HepG2 (cell line): ENCODE results near the gene ASB7. TPM values are rescaled to one million over a fixed set of nuclear protein-coding genes. Genes with fewer than 3 reads are reported as not detected.

ENCODE experiments used
- ATAC-seq: fragments of 200-7000 bp; cut with Tn5 transposase; 3 replicates; pipeline ENCODE4 v1.9.1; 2020; ENCODE audit warnings: mild to moderate bottlenecking, moderate library complexity
- BruUV-seq: library from RNA; stranded (reverse); fragments of 400-500 nt; replicated peaks from 2 replicates; lab custom pipeline; 2021; lab: Mats Ljungman, UMichigan
- CTCF ChIA-PET: fragments of 300-600 bp; formaldehyde crosslinking; extraction: SDS; loops from one replicate; lab custom pipeline; 2021; ENCODE audit warnings: low total read pairs, inconsistent platforms, low intra/inter-chr PET ratio; lab: Yijun Ruan, JAX
- POLR2A ChIA-PET: fragments of 350-600 bp; sonication (Branson Sonifier 250); formaldehyde crosslinking; loops from one replicate; lab custom pipeline; 2020; ENCODE audit warnings: antibody characterized with exemption, inconsistent platforms; lab: Yijun Ruan, JAX
- DNase-seq: peaks from one replicate; pipeline ENCODE4 v3.0.0-alpha.2; 2015; ENCODE audit warnings: low spot score
- FAIRE-seq: peaks from 3 replicates; lab custom pipeline; 2011; peaks lifted over from hg19 to GRCh38; lab: Jason Lieb, UNC
- H2AFZ ChIP-seq: one replicate; pipeline ENCODE4 v1.6.1; 2011; ENCODE audit warnings: low read length, inconsistent platforms
- H3K27ac ChIP-seq: fragments of 300-600 bp; 3 replicates; pipeline ENCODE4 v1.8.0; 2011; ENCODE audit warnings: mixed run types, mild to moderate bottlenecking, mixed read lengths, low read length, inconsistent platforms; ENCODE audit not compliant: insufficient read depth; ENCODE audit errors: extremely low read length
- H3K27me3 ChIP-seq, 2 experiments: fragments of 200-600 bp in 1 of 2; 2 replicates in 1 of 2; 3 replicates in 1 of 2; pipeline versions ENCODE4 v1.6.0 to v1.8.0; 2011; ENCODE audit warnings: low read length in 2 of 2, mild to moderate bottlenecking in 2 of 2, moderate library complexity in 2 of 2, inconsistent platforms in 1 of 2; ENCODE audit not compliant: insufficient read depth in 2 of 2, control insufficient read depth in 1 of 2
- H3K36me3 ChIP-seq, 2 experiments: fragments of 200-600 bp in 1 of 2; replicated peaks in 1 of 2; 2 replicates in 1 of 2; 3 replicates in 1 of 2; pipeline versions ENCODE4 v1.5.1 to v1.8.0; 2011; ENCODE audit warnings: low read length in 2 of 2, inconsistent platforms in 1 of 2; ENCODE audit not compliant: insufficient read depth in 2 of 2, control insufficient read depth in 1 of 2
- H3K4me1 ChIP-seq: 2 replicates; pipeline ENCODE4 v1.5.1; 2012; ENCODE audit warnings: low read length, inconsistent platforms; ENCODE audit not compliant: insufficient read depth
- H3K4me2 ChIP-seq: 2 replicates; pipeline ENCODE4 v1.6.0; 2011; ENCODE audit warnings: low read depth, low read length, inconsistent platforms
- H3K4me3 ChIP-seq, 3 experiments: fragments of 200-600 bp in 1 of 3; sonication (generic), shearing (Covaris generic) in 1 of 3; replicated peaks in 1 of 3; 2 replicates each; pipeline ENCODE4 v1.5.1; 2011 to 2016; ENCODE audit warnings: low read length in 3 of 3, inconsistent platforms in 2 of 3, low read depth in 2 of 3, mild to moderate bottlenecking in 2 of 3, control low read depth in 1 of 3, mixed read lengths in 1 of 3; ENCODE audit not compliant: insufficient read depth in 1 of 3
- H3K79me2 ChIP-seq: one replicate; pipeline ENCODE4 v1.6.1; 2011; ENCODE audit warnings: low read length, inconsistent platforms; ENCODE audit not compliant: insufficient read depth
- H3K9ac ChIP-seq: 2 replicates; pipeline ENCODE4 v1.6.0; 2011; ENCODE audit warnings: mild to moderate bottlenecking, low read depth, low read length, inconsistent platforms; ENCODE audit not compliant: insufficient read depth
- H3K9me3 ChIP-seq: 2 replicates; pipeline ENCODE4 v1.5.1; 2012; ENCODE audit warnings: mild to moderate bottlenecking, low read length
- H4K20me1 ChIP-seq: 2 replicates; pipeline ENCODE4 v1.6.0; 2011; ENCODE audit warnings: inconsistent platforms, mild to moderate bottlenecking, low read length, moderate library complexity; ENCODE audit not compliant: insufficient read depth
- AGO1 ChIP-seq: fragments of 200-400 bp; formaldehyde crosslinking; IDR thresholded peaks from 2 replicates; pipeline ENCODE4 v1.6.1; 2017; ENCODE audit warnings: mild to moderate bottlenecking, low read depth, low read length, moderate library complexity; ENCODE audit not compliant: poor library complexity, severe bottlenecking
- CEBPZ ChIP-seq: IDR thresholded peaks from 2 replicates; pipeline ENCODE4 v1.6.1; 2012; ENCODE audit warnings: low read length, improper control_type of control experiment
- HINFP ChIP-seq: sonication (generic); formaldehyde crosslinking; IDR thresholded peaks from 2 replicates; pipeline ENCODE4 v1.4.0; 2020; ENCODE audit warnings: low read depth, mild to moderate bottlenecking, missing genetic modification reagents
- HNRNPK ChIP-seq: fragments of 200-400 bp; formaldehyde crosslinking; IDR thresholded peaks from 2 replicates; pipeline ENCODE4 v1.6.1; 2018; ENCODE audit warnings: low read length, low read depth, moderate library complexity, mild to moderate bottlenecking; ENCODE audit not compliant: poor library complexity, severe bottlenecking
- MEIS2 ChIP-seq: sonication (generic); formaldehyde crosslinking; IDR thresholded peaks from 2 replicates; pipeline ENCODE4 v1.9.0; 2021; ENCODE audit warnings: mild to moderate bottlenecking, missing genetic modification reagents
- MLXIP ChIP-seq: sonication (generic); formaldehyde crosslinking; IDR thresholded peaks from 2 replicates; pipeline ENCODE4 v1.9.0; 2021; ENCODE audit warnings: missing genetic modification reagents, borderline replicate concordance
- MXD3 ChIP-seq: IDR thresholded peaks from 2 replicates; pipeline ENCODE4 v1.6.1; 2016; ENCODE audit warnings: mild to moderate bottlenecking, missing biosample characterization, missing genetic modification reagents
- NFKBIZ ChIP-seq: IDR thresholded peaks from 2 replicates; pipeline ENCODE4 v1.6.1; 2018; ENCODE audit warnings: missing genetic modification reagents, missing compliant biosample characterization
- NFYB ChIP-seq: sonication (generic); formaldehyde crosslinking; IDR thresholded peaks from 2 replicates; pipeline ENCODE4 v1.4.0; 2020; ENCODE audit warnings: missing genetic modification reagents
- SMARCE1 ChIP-seq: fragments of 450-650 bp; IDR thresholded peaks from 2 replicates; pipeline ENCODE4 v1.6.1; 2017; ENCODE audit warnings: borderline replicate concordance
- SPEN ChIP-seq: sonication (generic); formaldehyde crosslinking; IDR thresholded peaks from 2 replicates; pipeline ENCODE4 v1.5.1; 2020; ENCODE audit warnings: low read depth, mild to moderate bottlenecking, missing genetic modification reagents
- ZBTB20 ChIP-seq: sonication (generic); formaldehyde crosslinking; IDR thresholded peaks from 2 replicates; pipeline ENCODE4 v1.8.1; 2023; ENCODE audit warnings: missing genetic modification reagents, low read depth, mild to moderate bottlenecking, borderline replicate concordance
- ZBTB3 ChIP-seq: sonication (generic); formaldehyde crosslinking; IDR thresholded peaks from 2 replicates; pipeline ENCODE4 v1.4.0; 2020; ENCODE audit warnings: low read depth, mild to moderate bottlenecking, moderate library complexity, missing genetic modification reagents, borderline replicate concordance
- ZBTB8A ChIP-seq: sonication (generic); formaldehyde crosslinking; IDR thresholded peaks from 2 replicates; pipeline ENCODE4 v1.4.0; 2020; ENCODE audit warnings: mild to moderate bottlenecking, low read depth, missing genetic modification reagents, borderline replicate concordance
- ZNF431 ChIP-seq: sonication (generic); formaldehyde crosslinking; IDR thresholded peaks from 2 replicates; pipeline ENCODE4 v1.9.0; 2022; ENCODE audit warnings: missing genetic modification reagents, low read depth, mild to moderate bottlenecking, borderline replicate concordance
- ZNF570 ChIP-seq: sonication (generic); formaldehyde crosslinking; IDR thresholded peaks from 2 replicates; pipeline ENCODE4 v1.4.0; 2020; ENCODE audit warnings: mild to moderate bottlenecking, missing genetic modification reagents, borderline replicate concordance
- whole genome bisulfite sequencing: methylation state at CpG from one replicate; pipeline ENCODE4 v1.1.6; 2017; ENCODE audit warnings: low lambda C conversion rate; 5-methylcytosine and 5-hydroxymethylcytosine counted together
- in situ Hi-C: cut with HindIII; loops from 2 replicates; pipeline ENCODE4 v1.10.0; 2017; ENCODE audit warnings: low pct_unique_long_range_greater_than_20kb; ENCODE audit not compliant: extremely low pct_ligation_motif_present
- intact Hi-C: fragments of 100-400 bp; cut with micrococcal nuclease; formaldehyde crosslinking; loops from one replicate; pipeline ENCODE4 v1.10.0; 2022; ENCODE audit not compliant: unreplicated experiment
- polyA plus RNA-seq, 8 experiments: library from polyadenylated mRNA; depleted of rRNA in 3 of 8; stranded (reverse) in 7 of 8; unstranded in 1 of 8; fragments of >200 nt; fragmentation: Illumina TruSeq in 4 of 8; extraction: Trizol in 4 of 8; gene quantifications; 2 replicates each; pipeline versions ENCODE4 v1.2.1 to v1.2.3, GENCODE V29; 2011 to 2016; ENCODE audit warnings: low read depth in 4 of 8, missing spikeins in 1 of 8, mixed read lengths in 1 of 8; ENCODE audit not compliant: insufficient read depth in 1 of 8
- total RNA-seq, 5 experiments: library from RNA; depleted of rRNA; stranded (reverse); fragments of >200 nt; fragmentation: Illumina TruSeq; extraction: Trizol; gene quantifications; 2 replicates each; pipeline ENCODE4 v1.2.3, GENCODE V29; 2016; ENCODE audit warnings: low read depth in 1 of 5

Gene ASB7
- total and polyA plus RNA-seq, 2 of the 13 experiments (the other 11 are each of a cell fraction or from before 2014, with no cell fraction given) = 7.7 to 12.1 TPM

GRCh38 chr15:100571592-100572167 lies 30.7 kb upstream of the ASB7 start:
- ChIA-PET CTCF (no interaction called here), POLR2A (no interaction called here)
- H3K9ac ChIP-seq = no peak overlapping the region
- H3K4me1 ChIP-seq = no peaks in the 10 kb centered on the region
- intact Hi-C loops (no loop called here), in situ Hi-C loops (no loop called here)
- no peaks in the 10 kb centered on the region for H3K9me3 ChIP-seq
- ATAC-seq (no peak), DNase-seq (no peak), FAIRE-seq (no peak)
- no peaks in the 10 kb centered on the region for H4K20me1 ChIP-seq
- WGBS = 97% methylated on average over 6 of the region's 6 CpGs
- H3K79me2 ChIP-seq = no peaks in the 10 kb centered on the region
- H3K27ac ChIP-seq = no peak overlapping the region
- no peak overlapping the region for H2AFZ ChIP-seq
- no peaks in the 10 kb centered on the region for H3K27me3 ChIP-seq
- H3K36me3 ChIP-seq = peaks cover 0 to 35% of the 10 kb centered on the region in 2 experiments; a peak in 3 of 5 replicates
- no TSS peak for BruUV-seq
- no peak overlapping the region for H3K4me3 ChIP-seq
- H3K4me2 ChIP-seq = no peak overlapping the region
- TF ChIP-seq MEIS2 (CRISPR knock-in tag) = no peak
- TF ChIP-seq ZNF570 (CRISPR knock-in tag) = no peak
- TF ChIP-seq ZBTB8A (CRISPR knock-in tag) = no peak
- no peak for TF ChIP-seq ZNF431 (CRISPR knock-in tag)
- TF ChIP-seq NFYB (CRISPR knock-in tag) = no peak
- no peak for TF ChIP-seq HINFP (CRISPR knock-in tag)
- no peak for TF ChIP-seq MXD3 (CRISPR knock-in tag)
- TF ChIP-seq HNRNPK = no peak
- no peak for TF ChIP-seq MLXIP (CRISPR knock-in tag)
- no peak for TF ChIP-seq NFKBIZ (CRISPR knock-in tag)
- no peak for TF ChIP-seq SMARCE1
- TF ChIP-seq ZBTB3 (CRISPR knock-in tag) = no peak
- TF ChIP-seq SPEN (CRISPR knock-in tag) = no peak
- no peak for TF ChIP-seq AGO1
- no peak for TF ChIP-seq CEBPZ
- TF ChIP-seq ZBTB20 (CRISPR knock-in tag) = no peak
